Duodenal mucosa (tissue), 2 donors: Measurements from ENCODE around the gene CCNJ.
A peak's percentile ranks its signal among the peaks of the same experiment; 100 is the strongest.
"Not testable (repeated sequence)": the region's sequence is repeated elsewhere in the genome, so short reads cannot be mapped to it uniquely, and the experiment has no call there.

Source experiments
- H3K27ac ChIP-seq: one replicate; pipeline ENCODE4 v1.7.0; 2013; ENCODE audit warnings: low read depth, low read length
- H3K27me3 ChIP-seq, 2 donors: one replicate each; pipeline ENCODE4 v1.7.0; 2013; ENCODE audit warnings: low read length in 2 of 2, control low read depth in 1 of 2; ENCODE audit not compliant: insufficient read depth in 2 of 2, control insufficient read depth in 1 of 2
- H3K36me3 ChIP-seq, 2 donors: one replicate each; pipeline ENCODE4 v1.7.0; 2013; ENCODE audit warnings: low read length in 2 of 2, control low read depth in 1 of 2; ENCODE audit not compliant: insufficient read depth in 2 of 2, control insufficient read depth in 1 of 2
- H3K4me1 ChIP-seq, 2 donors: one replicate each; pipeline ENCODE4 v1.7.0; 2013; ENCODE audit warnings: low read length in 2 of 2, control low read depth in 1 of 2; ENCODE audit not compliant: insufficient read depth in 2 of 2, control insufficient read depth in 1 of 2
- H3K4me3 ChIP-seq, 2 donors: one replicate each; pipeline ENCODE4 v1.7.0; 2013; ENCODE audit warnings: low read length in 2 of 2, low read depth in 1 of 2
- H3K9ac ChIP-seq, 2 donors: one replicate each; pipeline ENCODE4 v1.7.0; 2013; ENCODE audit warnings: low read length in 2 of 2, low read depth in 1 of 2
- H3K9me3 ChIP-seq, 2 donors: one replicate each; pipeline ENCODE4 v1.7.0; 2013; ENCODE audit warnings: low read length in 2 of 2, control low read depth in 1 of 2; ENCODE audit not compliant: control insufficient read depth in 1 of 2

The CCNJ gene

DNA sequence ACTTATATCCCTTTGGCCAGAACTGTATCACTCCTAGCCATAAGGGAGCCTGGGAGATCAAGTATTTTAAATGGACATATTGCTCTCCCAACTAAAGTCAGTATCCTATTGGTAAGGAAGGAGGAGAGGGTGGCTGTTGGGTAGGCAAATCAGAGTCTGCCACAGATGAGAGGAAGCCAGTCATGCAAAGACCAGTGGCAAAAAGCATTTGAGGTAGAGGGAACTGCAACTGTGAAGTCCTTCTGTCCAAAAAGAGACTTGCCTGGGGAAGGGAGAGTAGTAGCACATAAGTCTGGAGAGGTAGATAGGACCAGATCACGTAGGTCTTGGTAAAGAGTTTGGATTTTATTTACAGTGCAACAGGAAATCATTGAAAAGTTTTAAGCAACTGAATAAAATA lies 8.8 kb upstream of the CCNJ start:
- Histone ChIP-seq H3K9me3 (no peaks in the 10 kb centered on the region), H3K36me3 (no peaks in the 10 kb centered on the region), H3K27me3 (no peaks in the 10 kb centered on the region), H3K4me3 (no peak overlapping the region), H3K27ac (no peak overlapping the region), H3K9ac (no peak overlapping the region), H3K4me1 (no peaks in the 10 kb centered on the region)

DNA sequence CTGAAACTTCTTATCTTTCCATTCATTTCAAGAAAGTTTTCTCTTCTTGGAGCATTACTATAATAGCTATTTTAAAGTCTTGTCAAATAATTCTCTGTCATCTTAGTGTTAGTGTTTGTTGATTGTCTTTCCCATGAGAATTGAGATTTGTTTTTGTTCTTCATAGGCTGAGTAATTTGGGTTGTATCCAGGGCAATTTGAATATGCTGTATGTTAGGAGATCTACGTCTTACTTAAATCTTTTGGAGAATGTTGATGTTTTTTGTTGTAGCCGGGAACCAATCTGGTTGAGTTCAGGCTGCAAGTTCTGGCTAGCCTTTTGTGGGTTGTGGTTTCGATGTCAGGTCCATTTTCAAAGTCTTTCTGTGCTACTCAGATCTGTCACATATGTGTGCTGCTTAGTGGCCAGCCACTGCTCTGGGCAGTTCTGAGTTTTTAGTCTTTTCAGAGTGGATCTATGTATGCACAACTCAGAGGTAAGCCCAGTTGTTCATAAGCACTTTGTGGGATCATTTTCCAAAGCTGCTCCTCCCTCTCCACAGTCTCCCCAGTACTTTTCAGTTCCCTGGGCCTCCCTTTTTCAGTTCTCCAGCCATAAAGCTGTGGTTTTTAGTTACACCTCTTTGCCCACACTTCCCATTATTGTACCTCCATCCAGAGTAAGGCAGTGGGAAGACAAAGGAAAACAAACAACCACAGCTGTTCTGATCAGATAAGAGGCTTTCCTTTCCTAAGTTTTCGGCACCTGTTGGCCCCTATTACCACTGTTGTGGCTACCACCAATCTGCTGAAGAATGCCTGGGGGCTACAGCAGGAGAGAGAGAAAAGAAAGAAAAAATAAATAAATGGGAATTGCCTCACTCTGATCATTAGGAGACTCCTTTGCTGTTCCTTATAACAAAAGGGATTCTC lies 4.7 kb upstream of the CCNJ start:
- Histone ChIP-seq H3K27me3 (no peaks in the 10 kb centered on the region), H3K9ac (no peak overlapping the region), H3K27ac (no peak overlapping the region), H3K4me3 (no peak overlapping the region), H3K9me3 (no peaks in the 10 kb centered on the region), H3K36me3 (no peaks in the 10 kb centered on the region), H3K4me1 (peaks cover 6 to 7% of the 10 kb centered on the region in 2 donors)

DNA sequence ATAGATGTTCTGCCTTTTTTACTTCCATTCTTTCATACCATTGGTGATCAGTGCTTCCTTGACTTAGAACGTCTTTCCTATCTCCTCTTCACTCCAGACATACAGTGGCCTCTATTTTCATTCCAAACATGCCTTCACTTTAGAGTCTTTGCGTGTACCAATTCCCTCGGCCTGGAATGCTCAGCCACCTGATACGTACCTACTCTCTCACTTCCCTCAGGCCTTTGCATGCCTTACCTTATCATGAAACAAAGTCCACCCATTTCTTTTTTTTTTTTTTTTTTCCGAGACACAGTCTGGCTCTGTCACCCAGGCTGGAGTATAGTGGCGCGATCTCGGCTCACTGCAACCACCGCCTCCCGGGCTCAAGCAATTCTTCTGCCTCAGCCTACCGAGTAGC lies 2.2 kb upstream of the CCNJ start:
- no peak overlapping the region for H3K9ac ChIP-seq
- no peaks in the 10 kb centered on the region for H3K27me3 ChIP-seq
- H3K4me1 ChIP-seq = peaks cover 16 to 20% of the 10 kb centered on the region in 2 donors
- no peaks in the 10 kb centered on the region for H3K36me3 ChIP-seq
- no peak overlapping the region for H3K4me3 ChIP-seq
- H3K27ac ChIP-seq = no peak overlapping the region
- H3K9me3 ChIP-seq = no peaks in the 10 kb centered on the region

GRCh38 chr10:96043893-96044715 lies 721 bp downstream of the CCNJ start:
- Histone ChIP-seq H3K4me1 (peaks cover 16 to 26% of the 10 kb centered on the region in 2 donors), H3K27me3 (no peaks in the 10 kb centered on the region), H3K9me3 (no peaks in the 10 kb centered on the region), H3K9ac (peak overlapping the region; percentile 77 to 78), H3K36me3 (no peaks in the 10 kb centered on the region), H3K4me3 (peak overlapping the region; percentile 77 to 80), H3K27ac (peak overlapping the region; percentile 71)

DNA sequence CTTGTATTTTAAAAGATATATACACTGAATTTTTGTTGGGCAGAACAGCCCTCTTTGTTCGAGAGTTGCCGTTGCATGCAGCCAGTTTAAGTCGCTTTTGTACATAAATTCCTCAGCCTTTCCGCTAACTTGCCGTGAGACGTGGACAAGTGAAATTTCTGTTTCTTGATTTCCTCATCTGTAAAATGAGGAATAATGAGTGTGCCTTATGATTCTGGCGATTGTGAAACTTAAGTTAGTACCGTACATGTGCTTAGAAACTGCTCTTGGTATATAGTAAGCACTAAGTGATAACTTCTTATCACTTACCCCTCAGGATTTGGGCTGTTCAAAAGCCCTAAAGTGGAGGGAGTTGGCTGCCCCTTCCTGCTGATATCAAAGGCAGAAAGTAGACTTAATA lies 1.4 kb downstream of the CCNJ start:
- Histone ChIP-seq H3K4me1 (peaks cover 16 to 26% of the 10 kb centered on the region in 2 donors), H3K36me3 (no peaks in the 10 kb centered on the region), H3K27me3 (no peaks in the 10 kb centered on the region), H3K27ac (peak overlapping the region; percentile 13), H3K9me3 (no peaks in the 10 kb centered on the region), H3K4me3 (peak overlapping the region; percentile 77 to 80), H3K9ac (peak overlapping the region; percentile 77 to 78)

GRCh38 chr10:96046546-96046945 lies 3.2 kb downstream of the CCNJ start:
- Histone ChIP-seq H3K27me3 (no peaks in the 10 kb centered on the region), H3K36me3 (peaks cover 3 to 5% of the 10 kb centered on the region in 2 donors), H3K9ac (no peak overlapping the region), H3K4me3 (no peak overlapping the region), H3K4me1 (peaks cover 16 to 26% of the 10 kb centered on the region in 2 donors), H3K9me3 (no peaks in the 10 kb centered on the region), H3K27ac (no peak overlapping the region)

- peaks cover 4 to 9% of the 10 kb centered on the region in 2 donors for H3K36me3 ChIP-seq
Observed at GRCh38 chr10:96047004-96047649, 3.7 kb downstream of the CCNJ start.

GRCh38 chr10:96047925-96048324 lies 4.5 kb downstream of the CCNJ start:
- not testable (repeated sequence) for H3K9me3 ChIP-seq, H3K4me3 ChIP-seq, H3K27ac ChIP-seq, H3K27me3 ChIP-seq, H3K9ac ChIP-seq
- peaks cover 4 to 11% of the 10 kb centered on the region in 2 donors for H3K36me3 ChIP-seq
- peaks cover 11 to 21% of the 10 kb centered on the region in 2 donors for H3K4me1 ChIP-seq

More at GRCh38 chr10:96047004-96047649, 3.7 kb downstream of the CCNJ start:
- Histone ChIP-seq H3K9me3 (no peaks in the 10 kb centered on the region), H3K4me1 (peaks cover 16 to 26% of the 10 kb centered on the region in 2 donors), H3K9ac (no peak overlapping the region), H3K4me3 (no peak overlapping the region), H3K27ac (no peak overlapping the region), H3K27me3 (no peaks in the 10 kb centered on the region)

DNA sequence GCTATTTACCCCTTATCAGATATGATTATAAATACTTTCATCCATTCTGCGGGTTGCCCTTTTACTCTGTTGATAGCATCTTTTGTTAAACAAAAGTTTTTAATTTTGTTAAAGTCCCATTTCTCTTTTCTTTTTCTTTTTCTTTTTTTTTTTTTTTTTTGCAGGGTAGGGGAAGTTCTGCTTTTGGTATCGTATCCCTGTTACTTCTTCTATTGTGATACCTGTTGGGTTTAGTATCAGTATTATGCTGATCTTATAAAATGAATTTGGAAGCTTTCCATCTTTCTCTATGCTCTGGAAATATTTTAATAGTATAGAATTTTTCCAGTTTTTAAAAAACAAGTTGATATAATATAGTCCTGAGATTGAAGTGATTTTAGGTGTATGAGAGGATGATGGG lies 6.0 kb downstream of the CCNJ start:
- H3K4me3 ChIP-seq = no peak overlapping the region
- H3K27me3 ChIP-seq = no peaks in the 10 kb centered on the region
- peaks cover 9 to 20% of the 10 kb centered on the region in 2 donors for H3K4me1 ChIP-seq
- H3K36me3 ChIP-seq = peaks cover 4 to 11% of the 10 kb centered on the region in 2 donors
- H3K9me3 ChIP-seq = no peaks in the 10 kb centered on the region
- H3K9ac ChIP-seq = no peak overlapping the region
- H3K27ac ChIP-seq = no peak overlapping the region
